HCT116 (cell line): Measurements from ENCODE around the gene STARD7. TPM values are rescaled to one million over a fixed set of nuclear protein-coding genes. Genes with fewer than 3 reads are reported as not detected.

ENCODE experiments used
- ATAC-seq: fragments of 200-7000 bp; cut with Tn5 transposase; 2 replicates; pipeline ENCODE4 v1.9.1; 2020; ENCODE audit warnings: mild to moderate bottlenecking, moderate library complexity
- BruUV-seq: library from RNA; stranded (reverse); fragments of 400-500 nt; replicated peaks from 2 replicates; lab custom pipeline; 2021; lab: Mats Ljungman, UMichigan
- CTCF ChIA-PET: fragments of 300-600 bp; sonication (Branson Sonifier 250); formaldehyde crosslinking; loops from one replicate; lab custom pipeline; 2021; ENCODE audit warnings: antibody characterized with exemption; lab: Charles Lee
- POLR2A ChIA-PET: fragments of 300-600, 350-600 bp; sonication (Branson Sonifier 250); formaldehyde crosslinking; loops from one replicate; lab custom pipeline; 2021; ENCODE audit warnings: antibody characterized with exemption; lab: Charles Lee
- RAD21 ChIA-PET, 2 experiments: fragments of 300-600 bp; sonication (Branson Sonifier 250); formaldehyde crosslinking; loops; one replicate each; lab custom pipeline; 2023; ENCODE audit warnings: low total read pairs in 2 of 2; ENCODE audit not compliant: uncharacterized antibody in 2 of 2, unreplicated experiment in 2 of 2, low non-redundant PET in 1 of 2; lab: Charles Lee
- DNase-seq: peaks from one replicate; pipeline ENCODE4 v3.0.0-alpha.2; 2010; ENCODE audit warnings: low read depth, low spot score
- H2AFZ ChIP-seq: fragments of 200-600 bp; shearing (Covaris generic), sonication (generic); 2 replicates; pipeline ENCODE4 v1.6.1; 2017; ENCODE audit warnings: low read depth, mixed run types, mixed read lengths, antibody characterized with exemption, low read length; ENCODE audit not compliant: poor library complexity, severe bottlenecking
- H3K27ac ChIP-seq: 2 replicates; pipeline ENCODE4 v1.5.1; 2012; ENCODE audit warnings: low read depth, low read length
- H3K27me3 ChIP-seq: fragments of 200-600 bp; sonication (generic); 2 replicates; pipeline ENCODE4 v1.6.1; 2016; ENCODE audit warnings: mixed run types, low read length, mixed read lengths; ENCODE audit not compliant: insufficient read depth
- H3K36me3 ChIP-seq, 2 experiments: fragments of 200-500 bp in 1 of 2; fragments of 200-600 bp in 1 of 2; sonication (Bioruptor generic) in 1 of 2; sonication (generic) in 1 of 2; 2 replicates each; pipeline versions ENCODE4 v1.5.1 to v1.6.1; 2014 to 2016; ENCODE audit warnings: low read length in 2 of 2, inconsistent platforms in 1 of 2, mixed read lengths in 1 of 2, mixed run types in 1 of 2; ENCODE audit not compliant: insufficient read depth in 2 of 2, control insufficient read depth in 1 of 2
- H3K4me1 ChIP-seq, 2 experiments: fragments of 200-600 bp in 1 of 2; sonication (generic) in 1 of 2; 2 replicates each; pipeline versions ENCODE4 v1.5.1 to v1.6.1; 2012 to 2017; ENCODE audit warnings: low read length in 2 of 2, inconsistent platforms in 1 of 2, mild to moderate bottlenecking in 1 of 2, mixed read lengths in 1 of 2, mixed run types in 1 of 2, moderate library complexity in 1 of 2; ENCODE audit not compliant: insufficient read depth in 2 of 2, control insufficient read depth in 1 of 2
- H3K4me2 ChIP-seq: fragments of 200-600 bp; sonication (generic); 2 replicates; pipeline ENCODE4 v1.6.1; 2017; ENCODE audit warnings: mixed run types, low read length, mixed read lengths
- H3K4me3 ChIP-seq, 2 experiments: fragments of 200-600 bp in 1 of 2; sonication (generic) in 1 of 2; replicated peaks in 1 of 2; 2 replicates each; pipeline ENCODE4 v1.5.1; 2011 to 2016; ENCODE audit warnings: low read length in 2 of 2, control low read depth in 1 of 2, low read depth in 1 of 2, mild to moderate bottlenecking in 1 of 2, mixed read lengths in 1 of 2, mixed run types in 1 of 2
- H3K79me2 ChIP-seq: fragments of 200-600 bp; sonication (generic); 2 replicates; pipeline ENCODE4 v1.6.1; 2017; ENCODE audit warnings: mild to moderate bottlenecking, mixed run types, low read length, moderate library complexity, mixed read lengths; ENCODE audit not compliant: insufficient read depth
- H3K9ac ChIP-seq: fragments of 200-600 bp; sonication (generic); 2 replicates; pipeline ENCODE4 v1.6.1; 2016; ENCODE audit warnings: low read length, mixed read lengths
- H3K9me2 ChIP-seq: fragments of 200-600 bp; sonication (generic), shearing (Covaris generic); 2 replicates; pipeline ENCODE4 v1.6.1; 2017; ENCODE audit warnings: mixed run types, mild to moderate bottlenecking, moderate library complexity; ENCODE audit not compliant: insufficient read depth
- H3K9me3 ChIP-seq, 2 experiments: fragments of 200-500 bp in 1 of 2; fragments of 200-600 bp in 1 of 2; sonication (Bioruptor generic) in 1 of 2; sonication (generic) in 1 of 2; 2 replicates each; pipeline ENCODE4 v1.6.1; 2014 to 2017; ENCODE audit warnings: low read length in 2 of 2, mixed read lengths in 2 of 2, inconsistent platforms in 1 of 2, low read depth in 1 of 2, mild to moderate bottlenecking in 1 of 2, mixed run types in 1 of 2, moderate library complexity in 1 of 2; ENCODE audit not compliant: control insufficient read depth in 1 of 2, insufficient read depth in 1 of 2
- H4K20me1 ChIP-seq: fragments of 200-600 bp; sonication (generic), shearing (Covaris generic); 2 replicates; pipeline ENCODE4 v1.6.1; 2017; ENCODE audit warnings: mixed run types, mild to moderate bottlenecking, moderate library complexity; ENCODE audit not compliant: insufficient read depth
- CBX3 ChIP-seq: IDR thresholded peaks from 2 replicates; pipeline ENCODE4 v1.6.1; 2012; ENCODE audit warnings: low read depth
- ELF1 ChIP-seq: IDR thresholded peaks from 2 replicates; pipeline ENCODE4 v1.6.1; 2012; ENCODE audit warnings: low read depth, borderline replicate concordance
- JUND ChIP-seq: IDR thresholded peaks from 2 replicates; pipeline ENCODE4 v1.6.1; 2012
- POLR2AphosphoS5 ChIP-seq: IDR thresholded peaks from 2 replicates; pipeline ENCODE4 v1.6.1; 2011; ENCODE audit warnings: mild to moderate bottlenecking, low read depth, low read length, moderate library complexity
- REST ChIP-seq: IDR thresholded peaks from 2 replicates; pipeline ENCODE4 v1.6.1; 2012; ENCODE audit warnings: low read depth
- intact Hi-C: fragments of 100-400 bp; cut with micrococcal nuclease; formaldehyde crosslinking; loops from 2 replicates; pipeline ENCODE4 v1.10.0; 2022
- total RNA-seq: library from RNA; stranded (reverse); gene quantifications from one replicate; pipeline ENCODE4 v1.2.1, GENCODE V29; 2021; ENCODE audit not compliant: unreplicated experiment
- TF ChIP-seq, protein P1 (sequence below): IDR thresholded peaks from 2 replicates; pipeline ENCODE4 v1.6.1; 2012

STARD7 gene
- total RNA-seq, 1 experiment from 2014 or later = 160 TPM

DNA sequence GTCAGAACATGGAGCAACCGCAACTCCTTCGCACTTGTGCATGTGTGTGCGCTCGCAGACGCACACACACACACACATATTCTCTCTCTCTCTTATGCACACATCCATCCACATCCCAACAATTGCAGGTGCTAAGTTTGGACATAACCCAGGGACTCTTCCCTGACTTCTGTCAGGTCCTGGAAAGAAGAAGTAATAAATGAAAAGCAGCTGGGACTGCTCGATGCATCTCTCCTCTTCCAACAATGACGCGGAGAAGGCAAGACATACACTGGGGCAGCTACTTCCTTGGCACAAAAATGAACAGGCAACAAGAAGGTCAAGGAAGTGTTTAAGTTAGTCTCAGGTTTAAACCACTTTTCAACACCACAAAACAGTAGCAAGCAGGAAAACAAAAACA is 23.6 kb downstream of the STARD7 start:
- intact Hi-C loops = no loop called here
- Histone ChIP-seq H3K27ac (no peak overlapping the region), H4K20me1 (no peaks in the 10 kb centered on the region; the same call in 1 of the 2 replicates), H3K79me2 (peaks cover 9% of the 10 kb centered on the region; the same call in 1 of the 2 replicates), H3K9me2 (no peaks in the 10 kb centered on the region), H3K9me3 (no peaks in the 10 kb centered on the region), H3K27me3 (no peaks in the 10 kb centered on the region), H3K4me2 (no peak overlapping the region), H3K4me1 (no peaks in the 10 kb centered on the region), H3K36me3 (peaks cover 22 to 33% of the 10 kb centered on the region in 2 experiments; a peak in 3 of 4 replicates), H2AFZ (no peak overlapping the region), H3K4me3 (no peak overlapping the region), H3K9ac (no peak overlapping the region)
- no peak for TF ChIP-seq JUND
- no peak for TF ChIP-seq REST
- no peak for TF ChIP-seq ELF1
- no peak for TF ChIP-seq CBX3
- TF ChIP-seq, protein P1, sequence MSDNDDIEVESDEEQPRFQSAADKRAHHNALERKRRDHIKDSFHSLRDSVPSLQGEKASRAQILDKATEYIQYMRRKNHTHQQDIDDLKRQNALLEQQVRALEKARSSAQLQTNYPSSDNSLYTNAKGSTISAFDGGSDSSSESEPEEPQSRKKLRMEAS = no peak
- BruUV-seq = TSS peak; percentile 44
- RAD21 ChIA-PET = no interaction called here
- CTCF ChIA-PET = no interaction called here
- POLR2A ChIA-PET = no interaction called here
- no peak for ATAC-seq
- DNase-seq = no peak

GRCh38 chr2:96184188-96184587 is 24.4 kb downstream of the STARD7 start:
- Histone ChIP-seq H3K9me2 (no peaks in the 10 kb centered on the region), H3K27ac (no peak overlapping the region), H2AFZ (no peak overlapping the region), H3K27me3 (no peaks in the 10 kb centered on the region), H3K4me3 (no peak overlapping the region), H4K20me1 (no peaks in the 10 kb centered on the region; the same call in 1 of the 2 replicates), H3K79me2 (peaks cover 5% of the 10 kb centered on the region; the same call in 1 of the 2 replicates), H3K4me2 (no peak overlapping the region), H3K4me1 (no peaks in the 10 kb centered on the region), H3K36me3 (peaks cover 17 to 31% of the 10 kb centered on the region in 2 experiments; a peak in 3 of 4 replicates), H3K9ac (no peak overlapping the region), H3K9me3 (no peaks in the 10 kb centered on the region)
- ChIA-PET RAD21 (no interaction called here), CTCF (no interaction called here), POLR2A (no interaction called here)
- no peak for DNase-seq
- intact Hi-C loops = no loop called here
- BruUV-seq = no TSS peak
- ATAC-seq = no peak
- TF ChIP-seq POLR2AphosphoS5 = peak; percentile 31; the same call in 1 of the 2 replicates
- TF ChIP-seq, protein P1 = no peak
